DOHH2 (cell line): ENCODE results near the gene FKBP2.

Source experiments
- CTCF ChIP-seq: fragments of 200-600 bp; sonication (generic); IDR thresholded peaks from one replicate; pipeline ENCODE4 v1.5.1; 2014; ENCODE audit warnings: antibody characterized with exemption, mild to moderate bottlenecking, low read depth, low read length; ENCODE audit not compliant: poor library complexity, severe bottlenecking
- EZH2phosphoT487 ChIP-seq: fragments of 200-600 bp; sonication (generic); IDR thresholded peaks from 2 replicates; pipeline ENCODE4 v1.6.1; 2017; ENCODE audit warnings: borderline replicate concordance, mild to moderate bottlenecking, antibody characterized with exemption, low read length, moderate library complexity, mixed read lengths

GRCh38 chr11:64289002-64289564 lies 48.2 kb downstream of the FKBP2 start:
- no peak for TF ChIP-seq CTCF
- no peak for TF ChIP-seq EZH2phosphoT487
